Keratinocyte (primary cell): ENCODE measurements around the gene ANAPC15. TPM values are rescaled to one million over a fixed set of nuclear protein-coding genes. Genes with fewer than 3 reads are reported as not detected.

Experiments used
- DNase-seq: peaks from one replicate; pipeline ENCODE4 v3.0.0-alpha.2; 2011; ENCODE audit warnings: low read depth, missing footprints, low spot score
- FAIRE-seq: peaks from 2 replicates; lab custom pipeline; 2011; peaks lifted over from hg19 to GRCh38; lab: Jason Lieb, UNC
- H2AFZ ChIP-seq: 2 replicates; pipeline ENCODE4 v1.6.0; 2012; ENCODE audit warnings: low read length, control low read depth, inconsistent platforms; ENCODE audit not compliant: control insufficient read depth
- H3K27ac ChIP-seq: 2 replicates; pipeline ENCODE4 v1.5.1; 2011; ENCODE audit warnings: low read length; ENCODE audit not compliant: control insufficient read depth, insufficient read depth
- H3K27me3 ChIP-seq: 3 replicates; pipeline ENCODE4 v1.6.0; 2011; ENCODE audit warnings: low read length; ENCODE audit not compliant: control insufficient read depth, insufficient read depth; ENCODE audit errors: extremely low read depth
- H3K36me3 ChIP-seq, 2 experiments: 2 replicates in 1 of 2; 3 replicates in 1 of 2; pipeline ENCODE4 v1.5.1; 2011; ENCODE audit warnings: low read length in 2 of 2, mild to moderate bottlenecking in 1 of 2; ENCODE audit not compliant: control insufficient read depth in 2 of 2, insufficient read depth in 2 of 2; ENCODE audit errors: extremely low read depth in 1 of 2
- H3K4me1 ChIP-seq: 3 replicates; pipeline ENCODE4 v1.5.1; 2011; ENCODE audit warnings: low read length; ENCODE audit not compliant: control insufficient read depth, insufficient read depth; ENCODE audit errors: extremely low read depth
- H3K4me2 ChIP-seq: 3 replicates; pipeline ENCODE4 v1.6.0; 2011; ENCODE audit warnings: low read depth, low read length; ENCODE audit not compliant: control insufficient read depth, insufficient read depth; ENCODE audit errors: extremely low read depth
- H3K4me3 ChIP-seq, 3 experiments: fragments of 200-600 bp in 1 of 3; sonication (generic) in 1 of 3; 2 replicates in 2 of 3; 3 replicates in 1 of 3; pipeline ENCODE4 v1.5.1; 2011 to 2016; ENCODE audit warnings: low read length in 3 of 3, mild to moderate bottlenecking in 3 of 3, control low read depth in 2 of 3, inconsistent platforms in 1 of 3, low read depth in 1 of 3, mixed read lengths in 1 of 3, mixed run types in 1 of 3, moderate library complexity in 1 of 3; ENCODE audit not compliant: control insufficient read depth in 2 of 3, insufficient read depth in 2 of 3; ENCODE audit errors: extremely low read depth in 1 of 3
- H3K79me2 ChIP-seq: 2 replicates; pipeline ENCODE4 v1.6.0; 2012; ENCODE audit warnings: low read length; ENCODE audit not compliant: control insufficient read depth, insufficient read depth
- H3K9ac ChIP-seq: 3 replicates; pipeline ENCODE4 v1.6.0; 2011; ENCODE audit warnings: low read length; ENCODE audit not compliant: control insufficient read depth, insufficient read depth; ENCODE audit errors: extremely low read depth
- H3K9me1 ChIP-seq: 3 replicates; pipeline ENCODE4 v1.6.0; 2011; ENCODE audit warnings: low read length; ENCODE audit not compliant: control insufficient read depth, insufficient read depth; ENCODE audit errors: extremely low read depth
- H3K9me3 ChIP-seq: 2 replicates; pipeline ENCODE4 v1.5.1; 2012; ENCODE audit warnings: low read depth, low read length; ENCODE audit not compliant: control insufficient read depth
- H4K20me1 ChIP-seq: 3 replicates; pipeline ENCODE4 v1.6.0; 2011; ENCODE audit warnings: low read length; ENCODE audit not compliant: control insufficient read depth, insufficient read depth; ENCODE audit errors: extremely low read depth
- EZH2 ChIP-seq: IDR thresholded peaks from one replicate; pipeline ENCODE4 v1.6.1; 2012; ENCODE audit warnings: inconsistent platforms, mild to moderate bottlenecking, low read length, moderate library complexity
- dilution Hi-C: fragments of 300-500 bp; cut with MboI; formaldehyde crosslinking; loops from one replicate; pipeline ENCODE4 v1.7.0; 2020; ENCODE audit warnings: low sequenced_read_pairs; ENCODE audit not compliant: extremely low pct_ligation_motif_present
- polyA plus RNA-seq, 5 experiments: library from polyadenylated mRNA; depleted of rRNA in 3 of 5; stranded (reverse) in 3 of 5; stranded (forward) in 1 of 5; unstranded in 1 of 5; fragments of >200 nt; gene quantifications; 1 replicate in 1 of 5; 2 replicates in 3 of 5; 3 replicates in 1 of 5; pipeline versions ENCODE4 v1.2.1 to v1.2.3, GENCODE V29; 2011 to 2012; ENCODE audit warnings: missing spikeins in 2 of 5, low read depth in 1 of 5, low replicate concordance in 1 of 5
- TF ChIP-seq, protein P1 (sequence below), 3 experiments: IDR thresholded peaks in 1 of 3; conservative IDR thresholded peaks in 1 of 3; optimal IDR thresholded peaks in 1 of 3; 2 replicates in 2 of 3; 3 replicates in 1 of 3; pipeline versions ENCODE3 to v1.5.1; 2011; ENCODE audit warnings: low read length in 3 of 3, mild to moderate bottlenecking in 3 of 3, moderate library complexity in 2 of 3, control low read depth in 1 of 3, inconsistent platforms in 1 of 3; ENCODE audit not compliant: insufficient read depth in 2 of 3; ENCODE audit errors: extremely low read depth in 1 of 3

Gene ANAPC15
- polyA plus RNA-seq, 1 donor (not counting 4 experiments of a cell fraction or from before 2014, with no cell fraction given), result 70.9 TPM

DNA sequence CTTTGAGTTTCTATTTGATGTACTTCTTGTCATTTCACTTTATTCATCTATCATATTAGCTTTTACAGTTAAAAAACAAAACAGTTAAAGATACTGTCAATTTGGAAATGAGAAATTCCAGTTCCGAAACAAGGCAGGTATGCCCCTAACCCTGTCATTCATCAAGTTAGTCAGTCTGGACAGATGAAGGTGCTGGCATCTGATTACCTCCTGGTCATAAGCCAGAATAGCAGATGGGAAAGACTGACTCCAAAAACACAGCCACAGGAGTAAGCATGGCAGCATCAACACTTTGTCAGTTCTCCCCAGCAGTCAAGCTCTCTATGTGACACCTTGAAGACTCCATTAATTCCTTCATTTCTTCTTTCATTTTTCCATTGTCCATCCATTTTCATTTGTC, 27.5 kb downstream of the ANAPC15 start:
- H4K20me1 ChIP-seq, result no peaks in the 10 kb centered on the region
- H3K9me3 ChIP-seq, result no peaks in the 10 kb centered on the region
- no peak overlapping the region for H3K9ac ChIP-seq
- no peaks in the 10 kb centered on the region for H3K27me3 ChIP-seq
- no peak overlapping the region for H3K4me3 ChIP-seq
- H3K4me2 ChIP-seq, result no peak overlapping the region
- peaks cover 0 to 12% of the 10 kb centered on the region in 2 experiments for H3K36me3 ChIP-seq
- no peak for FAIRE-seq
- no peak overlapping the region for H2AFZ ChIP-seq
- H3K4me1 ChIP-seq, result peaks cover 37% of the 10 kb centered on the region
- TF ChIP-seq, protein P1, sequence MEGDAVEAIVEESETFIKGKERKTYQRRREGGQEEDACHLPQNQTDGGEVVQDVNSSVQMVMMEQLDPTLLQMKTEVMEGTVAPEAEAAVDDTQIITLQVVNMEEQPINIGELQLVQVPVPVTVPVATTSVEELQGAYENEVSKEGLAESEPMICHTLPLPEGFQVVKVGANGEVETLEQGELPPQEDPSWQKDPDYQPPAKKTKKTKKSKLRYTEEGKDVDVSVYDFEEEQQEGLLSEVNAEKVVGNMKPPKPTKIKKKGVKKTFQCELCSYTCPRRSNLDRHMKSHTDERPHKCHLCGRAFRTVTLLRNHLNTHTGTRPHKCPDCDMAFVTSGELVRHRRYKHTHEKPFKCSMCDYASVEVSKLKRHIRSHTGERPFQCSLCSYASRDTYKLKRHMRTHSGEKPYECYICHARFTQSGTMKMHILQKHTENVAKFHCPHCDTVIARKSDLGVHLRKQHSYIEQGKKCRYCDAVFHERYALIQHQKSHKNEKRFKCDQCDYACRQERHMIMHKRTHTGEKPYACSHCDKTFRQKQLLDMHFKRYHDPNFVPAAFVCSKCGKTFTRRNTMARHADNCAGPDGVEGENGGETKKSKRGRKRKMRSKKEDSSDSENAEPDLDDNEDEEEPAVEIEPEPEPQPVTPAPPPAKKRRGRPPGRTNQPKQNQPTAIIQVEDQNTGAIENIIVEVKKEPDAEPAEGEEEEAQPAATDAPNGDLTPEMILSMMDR (optimal IDR thresholded peaks at IDR 0.05 in 1 of 3, IDR thresholded peaks at IDR 0.05 in 1 of 3, conservative IDR thresholded peaks at IDR 0.05 in 1 of 3; ENCODE audit: extremely low read depth in 1 of 3, insufficient read depth in 2 of 3, low read length in 3 of 3), result no peak
- no peak for TF ChIP-seq EZH2
- H3K79me2 ChIP-seq, result peaks cover under 1% of the 10 kb centered on the region
- dilution Hi-C loops, result no loop called here
- H3K27ac ChIP-seq, result peak overlapping the region; percentile 56
- H3K9me1 ChIP-seq, result no peaks in the 10 kb centered on the region
- no peak for DNase-seq

DNA sequence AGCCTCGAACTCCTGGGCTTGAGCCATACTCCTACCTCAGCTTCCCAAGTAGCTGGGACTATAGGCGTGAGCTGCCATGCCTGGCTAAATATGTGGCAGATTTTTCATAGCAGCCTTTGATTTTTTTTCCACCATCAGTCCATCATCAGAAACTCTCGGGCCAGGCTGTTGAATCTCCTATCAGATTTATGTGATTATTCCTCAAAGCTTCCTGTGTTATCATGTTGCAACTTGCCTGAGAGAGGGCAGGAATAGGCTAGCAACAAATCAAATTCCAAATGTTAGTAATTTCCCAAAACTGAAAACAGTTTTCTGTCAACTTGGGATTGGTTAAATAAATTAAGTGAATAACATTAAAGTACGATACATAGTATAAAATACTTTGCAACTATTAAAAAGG, 28.4 kb downstream of the ANAPC15 start:
- DNase-seq (no peak), FAIRE-seq (no peak)

More for the DNA sequence above, 28.4 kb downstream of the ANAPC15 start:
- no peak overlapping the region for H2AFZ ChIP-seq
- no peaks in the 10 kb centered on the region for H3K9me3 ChIP-seq
- H3K36me3 ChIP-seq, result peaks cover 0 to 7% of the 10 kb centered on the region in 2 experiments
- peaks cover 40% of the 10 kb centered on the region for H3K4me1 ChIP-seq
- peak overlapping the region; percentile 41 for H3K9ac ChIP-seq
- H3K79me2 ChIP-seq, result peaks cover 10% of the 10 kb centered on the region
- H3K4me2 ChIP-seq, result peak overlapping the region; percentile 58
- H3K27ac ChIP-seq, result peak overlapping the region; percentile 56
- no peaks in the 10 kb centered on the region for H3K9me1 ChIP-seq
- no peaks in the 10 kb centered on the region for H4K20me1 ChIP-seq
- TF ChIP-seq, protein P1 (optimal IDR thresholded peaks at IDR 0.05 in 1 of 3, IDR thresholded peaks at IDR 0.05 in 1 of 3, conservative IDR thresholded peaks at IDR 0.05 in 1 of 3; ENCODE audit: extremely low read depth in 1 of 3, insufficient read depth in 2 of 3, low read length in 3 of 3), result no peak
- no peaks in the 10 kb centered on the region for H3K27me3 ChIP-seq
- dilution Hi-C loops, result no loop called here
- H3K4me3 ChIP-seq, result no peak overlapping the region
